ENCODE data around the gene PPIP5K1. TPM values are rescaled to one million over a fixed set of nuclear protein-coding genes. Genes with fewer than 3 reads are reported as not detected.

Gene PPIP5K1
- total RNA-seq, 1 experiment from 2014 or later = 62.4 TPM

DNA sequence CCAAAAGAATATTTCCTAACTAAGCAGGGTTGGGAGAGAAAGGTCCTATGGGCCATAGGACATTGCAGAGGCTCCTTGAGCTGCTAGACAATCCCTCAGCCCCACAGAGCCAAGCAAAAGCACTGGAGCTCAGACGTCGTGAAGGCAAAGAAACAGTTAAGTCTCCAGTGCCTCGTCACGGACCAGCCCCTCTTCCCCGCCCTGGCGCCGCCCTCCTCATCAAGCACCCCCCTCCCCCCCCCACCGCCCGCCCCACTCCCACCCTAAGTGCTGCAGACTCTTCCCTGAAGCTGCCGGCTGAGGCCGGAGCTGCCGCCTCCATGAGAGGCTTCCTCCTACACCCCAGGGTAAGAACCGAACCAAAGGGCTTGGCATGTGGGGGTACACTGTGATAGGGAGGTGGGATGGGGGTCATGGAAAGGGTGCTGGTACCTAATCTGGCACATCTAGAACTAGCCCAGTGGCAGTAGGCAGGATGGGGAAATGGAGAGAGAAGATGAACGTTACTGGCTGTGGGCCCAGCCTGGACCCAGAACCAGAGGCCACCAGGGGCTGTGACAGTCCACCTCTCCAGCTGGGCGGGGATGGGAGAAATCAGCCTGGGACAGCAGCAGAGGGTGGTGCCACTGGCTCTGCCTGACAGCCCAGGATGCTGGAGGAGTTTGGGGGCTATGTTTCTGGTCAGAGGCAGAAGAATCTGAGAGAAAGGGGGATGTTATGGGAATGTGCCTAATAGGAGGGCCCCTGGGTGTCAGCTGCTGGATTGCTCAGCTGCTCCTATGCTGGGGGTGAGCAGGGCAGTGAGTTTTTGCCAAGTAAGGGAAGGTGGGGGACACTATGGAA, 72.4 kb downstream of the PPIP5K1 start, which contains the start of gene MAP1A:
Gene MAP1A (plus strand): TSS at position 255 of the 843 bp plus-strand sequence. CDS start 3,866 bp downstream, outside the sequence.
- peaks cover 0 to 5% of the 10 kb centered on the region in 2 experiments; a peak in 2 of 4 replicates for H3K4me1 ChIP-seq (ENCODE audit: control insufficient read depth in 1 of 2, insufficient read depth in 2 of 2, low read length in 2 of 2)
- no peaks in the 10 kb centered on the region for H3K9me2 ChIP-seq (ENCODE audit: insufficient read depth)
- TF ChIP-seq YY1 (IDR thresholded peaks at IDR 0.05; ENCODE audit: extremely low read depth, insufficient replicate concordance, low read depth, low read length) = no peak
- no peak for TF ChIP-seq CEBPB (IDR thresholded peaks at IDR 0.05; ENCODE audit: low read depth)
- TF ChIP-seq EGR1 (IDR thresholded peaks at IDR 0.05; ENCODE audit: low read depth) = no peak
- TF ChIP-seq MAX (IDR thresholded peaks at IDR 0.05) = no peak
- TF ChIP-seq FOSL1 (IDR thresholded peaks at IDR 0.05; ENCODE audit: low read depth) = no peak
- no peak for TF ChIP-seq EZH2phosphoT487 (IDR thresholded peaks at IDR 0.05; ENCODE audit: borderline replicate concordance)
- H3K4me2 ChIP-seq (ENCODE audit: low read length) = 0 out of 2 replicates have a peak within 1 kb of the TSS, but pooled peaks have one; percentile 13
- ChIA-PET CTCF (no interaction called here), POLR2A (no interaction called here), RAD21 (ENCODE audit: low non-redundant PET in 1 of 2, low total read pairs in 2 of 2, uncharacterized antibody in 2 of 2, unreplicated experiment in 2 of 2) (no interaction called here)
- H3K79me2 ChIP-seq (ENCODE audit: insufficient read depth, low read length) = no peaks in the 10 kb centered on the region
- ATAC-seq (no peak), DNase-seq (ENCODE audit: low read depth, low spot score) (no peak)
- no TSS peak for BruUV-seq (replicated peaks)
- H3K9me3 ChIP-seq (ENCODE audit: control insufficient read depth in 1 of 2, insufficient read depth in 1 of 2, low read depth in 1 of 2, low read length in 2 of 2) = no peaks in the 10 kb centered on the region
- no peaks in the 10 kb centered on the region for H3K36me3 ChIP-seq (ENCODE audit: control insufficient read depth in 1 of 2, insufficient read depth in 2 of 2, low read length in 2 of 2)
- no peak within 1 kb of the TSS for H2AFZ ChIP-seq (ENCODE audit: low read depth, low read length, poor library complexity, severe bottlenecking)
- H3K27ac ChIP-seq (ENCODE audit: low read depth, low read length) = no peak within 1 kb of the TSS
- intact Hi-C loops (cut with micrococcal nuclease) = no loop called here
- H4K20me1 ChIP-seq (ENCODE audit: insufficient read depth) = no peaks in the 10 kb centered on the region
- no peak within 1 kb of the TSS for H3K9ac ChIP-seq (ENCODE audit: low read length)
- no peak within 1 kb of the TSS for H3K4me3 ChIP-seq (replicated peaks in 1 of 2; ENCODE audit: low read depth in 1 of 2, low read length in 2 of 2)
- H3K27me3 ChIP-seq (ENCODE audit: insufficient read depth, low read length) = no peaks in the 10 kb centered on the region

GRCh38 chr15:43516801-43517353, 73.1 kb downstream of the PPIP5K1 start:
- Histone ChIP-seq H4K20me1 (ENCODE audit: insufficient read depth) (no peaks in the 10 kb centered on the region), H3K4me3 (replicated peaks in 1 of 2; ENCODE audit: low read depth in 1 of 2, low read length in 2 of 2) (no peak overlapping the region), H3K4me1 (ENCODE audit: control insufficient read depth in 1 of 2, insufficient read depth in 2 of 2, low read length in 2 of 2) (peaks cover 3 to 8% of the 10 kb centered on the region in 2 experiments), H3K4me2 (ENCODE audit: low read length) (no peak overlapping the region), H3K27ac (ENCODE audit: low read depth, low read length) (no peak overlapping the region), H3K36me3 (ENCODE audit: control insufficient read depth in 1 of 2, insufficient read depth in 2 of 2, low read length in 2 of 2) (no peaks in the 10 kb centered on the region), H3K9me2 (ENCODE audit: insufficient read depth) (no peaks in the 10 kb centered on the region), H3K27me3 (ENCODE audit: insufficient read depth, low read length) (no peaks in the 10 kb centered on the region), H3K9me3 (ENCODE audit: control insufficient read depth in 1 of 2, insufficient read depth in 1 of 2, low read depth in 1 of 2, low read length in 2 of 2) (no peaks in the 10 kb centered on the region), H3K79me2 (ENCODE audit: insufficient read depth, low read length) (no peaks in the 10 kb centered on the region), H2AFZ (ENCODE audit: low read depth, low read length, poor library complexity, severe bottlenecking) (no peak overlapping the region), H3K9ac (ENCODE audit: low read length) (no peak overlapping the region)
- POLR2A ChIA-PET = no interaction called here
- CTCF ChIA-PET = no interaction called here
- no peak for DNase-seq (ENCODE audit: low read depth, low spot score)
- TF ChIP-seq POLR2AphosphoS5 (IDR thresholded peaks at IDR 0.05; ENCODE audit: low read depth, low read length) (no peak), ZFX (IDR thresholded peaks at IDR 0.05) (no peak), FOSL1 (IDR thresholded peaks at IDR 0.05; ENCODE audit: low read depth) (no peak), ELF1 (IDR thresholded peaks at IDR 0.05; ENCODE audit: borderline replicate concordance, low read depth) (no peak), EZH2 (IDR thresholded peaks at IDR 0.05) (no peak), EZH2phosphoT487 (IDR thresholded peaks at IDR 0.05; ENCODE audit: borderline replicate concordance) (no peak), SIN3A (IDR thresholded peaks at IDR 0.05; ENCODE audit: low read depth) (no peak), JUND (IDR thresholded peaks at IDR 0.05) (no peak), SRF (IDR thresholded peaks at IDR 0.05; ENCODE audit: low read depth) (no peak), RAD21 (IDR thresholded peaks at IDR 0.05; ENCODE audit: low read depth) (no peak)
- RAD21 ChIA-PET (ENCODE audit: low non-redundant PET in 1 of 2, low total read pairs in 2 of 2, uncharacterized antibody in 2 of 2, unreplicated experiment in 2 of 2) = no interaction called here
- intact Hi-C loops (cut with micrococcal nuclease) = no loop called here
- no peak for ATAC-seq
- no TSS peak for BruUV-seq (replicated peaks)
